VCaP (cell line): ENCODE measurements around the gene FXYD5.

Source experiments
- H3K27ac ChIP-seq: fragments of 450-650 bp; 2 replicates; pipeline ENCODE4 v1.5.1; 2017
- CTCF ChIP-seq: fragments of 450-650 bp; conservative IDR thresholded peaks from 2 replicates; pipeline ENCODE4 v1.5.1; 2017; ENCODE audit warnings: mild to moderate bottlenecking, moderate library complexity

Gene FXYD5

GRCh38 chr19:35126624-35126959, 27.9 kb upstream of the FXYD5 start:
- TF ChIP-seq CTCF: no peak
- H3K27ac ChIP-seq: no peak overlapping the region

- TF ChIP-seq CTCF: no peak
- peak overlapping the region; percentile 76; the same call in 1 of the 2 replicates for H3K27ac ChIP-seq
Observed at GRCh38 chr19:35127871-35128270, 26.7 kb upstream of the FXYD5 start.

GRCh38 chr19:35128398-35129057, 26.0 kb upstream of the FXYD5 start:
- H3K27ac ChIP-seq: peak overlapping the region; percentile 76

GRCh38 chr19:35129724-35130274, 24.7 kb upstream of the FXYD5 start:
- peak overlapping the region; percentile 76 for H3K27ac ChIP-seq

More at GRCh38 chr19:35128398-35129057, 26.0 kb upstream of the FXYD5 start:
- no peak for TF ChIP-seq CTCF

GRCh38 chr19:35130761-35131720, 23.5 kb upstream of the FXYD5 start:
- peak overlapping the region; percentile 76 for H3K27ac ChIP-seq
- TF ChIP-seq CTCF: no peak

GRCh38 chr19:35132254-35132653, 22.3 kb upstream of the FXYD5 start:
- no peak overlapping the region for H3K27ac ChIP-seq
- no peak for TF ChIP-seq CTCF

- no peak for TF ChIP-seq CTCF
- H3K27ac ChIP-seq: no peak overlapping the region
Observed at GRCh38 chr19:35133826-35134225, 20.7 kb upstream of the FXYD5 start.
